Fibroblast of skin of right quadriceps (primary cell): Measurements from ENCODE around the gene ORMDL1.

ENCODE experiments used
- DNase-seq: peaks from one replicate; pipeline ENCODE4 v3.0.0-alpha.2; 2013

The ORMDL1 gene

GRCh38 chr2:189783927-189784867, at the start of gene ORMDL1, which contains the start of gene PMS1:
ORMDL1 (minus strand) TSS chr2:189784339; CDS start chr2:189782595, 1,744 bp downstream.
PMS1 (plus strand) TSS chr2:189784450; CDS start chr2:189791810, 7,360 bp downstream.
- peak; percentile 95 for DNase-seq

- DNase-seq, result no peak
Observed at GRCh38 chr2:189830510-189830909, 46.4 kb upstream of the ORMDL1 start.

GRCh38 chr2:189829102-189829833, 45.1 kb upstream of the ORMDL1 start:
- DNase-seq, result peak; percentile 85

GRCh38 chr2:189826039-189826438, 41.9 kb upstream of the ORMDL1 start:
- no peak for DNase-seq

- DNase-seq, result no peak
Observed at GRCh38 chr2:189824694-189825396, 40.7 kb upstream of the ORMDL1 start.

- peak; percentile 76 for DNase-seq
Observed at GRCh38 chr2:189821953-189822748, 38.0 kb upstream of the ORMDL1 start.

- peak; percentile 82 for DNase-seq
Observed at GRCh38 chr2:189819297-189819704, 35.2 kb upstream of the ORMDL1 start.

- DNase-seq, result no peak
Observed at GRCh38 chr2:189818249-189819038, 34.3 kb upstream of the ORMDL1 start.

- no peak for DNase-seq
Observed at GRCh38 chr2:189803431-189803830, 19.3 kb upstream of the ORMDL1 start.

GRCh38 chr2:189802396-189802912, 18.3 kb upstream of the ORMDL1 start:
- DNase-seq, result no peak

- peak; percentile 54 for DNase-seq
Observed at GRCh38 chr2:189799531-189799930, 15.4 kb upstream of the ORMDL1 start.

GRCh38 chr2:189799030-189799331, 14.8 kb upstream of the ORMDL1 start:
- no peak for DNase-seq

- DNase-seq, result peak; percentile 48
Observed at GRCh38 chr2:189798312-189799029, 14.3 kb upstream of the ORMDL1 start.

GRCh38 chr2:189797902-189798301, 13.8 kb upstream of the ORMDL1 start:
- DNase-seq, result no peak

- no peak for DNase-seq
Observed at GRCh38 chr2:189794310-189794709, 10.2 kb upstream of the ORMDL1 start.

- DNase-seq, result no peak
Observed at GRCh38 chr2:189791338-189792042, 7.4 kb upstream of the ORMDL1 start.

GRCh38 chr2:189783451-189783926, 650 bp downstream of the ORMDL1 start:
- peak; percentile 32 for DNase-seq

- peak; percentile 8 for DNase-seq
Observed at GRCh38 chr2:189782221-189782671, 1.9 kb downstream of the ORMDL1 start.

- no peak for DNase-seq
Observed at GRCh38 chr2:189772212-189772611, 11.9 kb downstream of the ORMDL1 start.
